ENCODE data around the gene AHCYL2. TPM values are rescaled to one million over a fixed set of nuclear protein-coding genes. Genes with fewer than 3 reads are reported as not detected.

AHCYL2 gene
- total and polyA plus RNA-seq, 2 donors (not counting 3 experiments of a cell fraction or from before 2014, with no cell fraction given): 10.8 to 13.5 TPM

- no peak for TF ChIP-seq POLR2AphosphoS5 (IDR thresholded peaks at IDR 0.05; ENCODE audit: insufficient read depth, low read depth, low read length)
- TF ChIP-seq, protein P1, sequence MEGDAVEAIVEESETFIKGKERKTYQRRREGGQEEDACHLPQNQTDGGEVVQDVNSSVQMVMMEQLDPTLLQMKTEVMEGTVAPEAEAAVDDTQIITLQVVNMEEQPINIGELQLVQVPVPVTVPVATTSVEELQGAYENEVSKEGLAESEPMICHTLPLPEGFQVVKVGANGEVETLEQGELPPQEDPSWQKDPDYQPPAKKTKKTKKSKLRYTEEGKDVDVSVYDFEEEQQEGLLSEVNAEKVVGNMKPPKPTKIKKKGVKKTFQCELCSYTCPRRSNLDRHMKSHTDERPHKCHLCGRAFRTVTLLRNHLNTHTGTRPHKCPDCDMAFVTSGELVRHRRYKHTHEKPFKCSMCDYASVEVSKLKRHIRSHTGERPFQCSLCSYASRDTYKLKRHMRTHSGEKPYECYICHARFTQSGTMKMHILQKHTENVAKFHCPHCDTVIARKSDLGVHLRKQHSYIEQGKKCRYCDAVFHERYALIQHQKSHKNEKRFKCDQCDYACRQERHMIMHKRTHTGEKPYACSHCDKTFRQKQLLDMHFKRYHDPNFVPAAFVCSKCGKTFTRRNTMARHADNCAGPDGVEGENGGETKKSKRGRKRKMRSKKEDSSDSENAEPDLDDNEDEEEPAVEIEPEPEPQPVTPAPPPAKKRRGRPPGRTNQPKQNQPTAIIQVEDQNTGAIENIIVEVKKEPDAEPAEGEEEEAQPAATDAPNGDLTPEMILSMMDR (IDR thresholded peaks at IDR 0.05; ENCODE audit: extremely low read depth in 1 of 2, insufficient read depth in 1 of 2, low read depth in 1 of 2, low read length in 2 of 2): no peak
- ChIA-PET POLR2A (no interaction called here), CTCF (interaction anchor here (0.6 to 0.9 kb wide), 2 partner anchors 94 to 280 kb away, joined by 3 read pairs; no protein-coding TSS in a partner anchor)
- Histone ChIP-seq H4K20me1 (replicated peaks; ENCODE audit: control insufficient read depth, extremely low read depth, insufficient read depth, low read length) (no peaks in the 10 kb centered on the region), H3K9me1 (replicated peaks; ENCODE audit: control insufficient read depth, extremely low read depth, insufficient read depth, low read length) (no peaks in the 10 kb centered on the region), H3K27me3 (ENCODE audit: control insufficient read depth in 2 of 2, insufficient read depth in 2 of 2, low read length in 2 of 2) (peaks cover 2 to 5% of the 10 kb centered on the region in 2 experiments), H3K4me1 (ENCODE audit: control insufficient read depth, extremely low read depth, insufficient read depth, low read length) (peaks cover 29% of the 10 kb centered on the region), H3K4me2 (ENCODE audit: insufficient read depth, low read length) (no peak overlapping the region), H3K9ac (replicated peaks; ENCODE audit: extremely low read depth, insufficient read depth, low read length) (no peak overlapping the region), H3K36me3 (ENCODE audit: control insufficient read depth in 2 of 2, extremely low read depth in 1 of 2, insufficient read depth in 2 of 2, low read length in 2 of 2) (no peaks in the 10 kb centered on the region), H2AFZ (ENCODE audit: low read depth, low read length) (no peak overlapping the region), H3K4me3 (replicated peaks in 1 of 3; ENCODE audit: insufficient read depth in 1 of 3, low read depth in 1 of 3, low read length in 3 of 3) (no peak overlapping the region), H3K27ac (ENCODE audit: insufficient read depth, low read depth, low read length) (no peak overlapping the region), H3K79me2 (ENCODE audit: control insufficient read depth, insufficient read depth, low read length) (peaks cover 18% of the 10 kb centered on the region), H3K9me3 (replicated peaks; ENCODE audit: control insufficient read depth, insufficient read depth, low read length) (no peaks in the 10 kb centered on the region)
- intact Hi-C loops (cut with micrococcal nuclease) (no loop called here), dilution Hi-C loops (cut with MboI; ENCODE audit: extremely low pct_ligation_motif_present, low sequenced_read_pairs) (no loop called here)
- no TSS peak for BruUV-seq (replicated peaks)
- FAIRE-seq (no peak), DNase-seq (ENCODE audit: low read depth, low spot score) (no peak)
Observed at GRCh38 chr7:129437190-129437589, 212.4 kb downstream of the AHCYL2 start.

GRCh38 chr7:129438281-129438838 lies 213.5 kb downstream of the AHCYL2 start:
- Histone ChIP-seq H4K20me1 (replicated peaks; ENCODE audit: control insufficient read depth, extremely low read depth, insufficient read depth, low read length) (no peaks in the 10 kb centered on the region), H3K36me3 (ENCODE audit: control insufficient read depth in 2 of 2, extremely low read depth in 1 of 2, insufficient read depth in 2 of 2, low read length in 2 of 2) (no peaks in the 10 kb centered on the region), H3K9me1 (replicated peaks; ENCODE audit: control insufficient read depth, extremely low read depth, insufficient read depth, low read length) (no peaks in the 10 kb centered on the region), H2AFZ (ENCODE audit: low read depth, low read length) (no peak overlapping the region), H3K9ac (replicated peaks; ENCODE audit: extremely low read depth, insufficient read depth, low read length) (peak overlapping the region; percentile 46), H3K79me2 (ENCODE audit: control insufficient read depth, insufficient read depth, low read length) (peaks cover 18% of the 10 kb centered on the region), H3K27ac (ENCODE audit: insufficient read depth, low read depth, low read length) (peak overlapping the region; percentile 54), H3K9me3 (replicated peaks; ENCODE audit: control insufficient read depth, insufficient read depth, low read length) (no peaks in the 10 kb centered on the region), H3K4me2 (ENCODE audit: insufficient read depth, low read length) (peak overlapping the region; percentile 76), H3K4me3 (replicated peaks in 1 of 3; ENCODE audit: insufficient read depth in 1 of 3, low read depth in 1 of 3, low read length in 3 of 3) (no peak overlapping the region), H3K4me1 (ENCODE audit: control insufficient read depth, extremely low read depth, insufficient read depth, low read length) (peaks cover 27% of the 10 kb centered on the region), H3K27me3 (ENCODE audit: control insufficient read depth in 2 of 2, insufficient read depth in 2 of 2, low read length in 2 of 2) (no peaks in the 10 kb centered on the region)
- DNase-seq (ENCODE audit: low read depth, low spot score) (no peak), FAIRE-seq (no peak)
- ChIA-PET POLR2A (interaction anchor here (0.8 kb wide), 1 partner anchor 32 kb away, joined by 3 read pairs; no protein-coding TSS in a partner anchor), CTCF (interaction anchor here (0.8 to 2.0 kb wide), 9 partner anchors 8 to 220 kb away, joined by 3 to 13 read pairs (median 5); no protein-coding TSS in a partner anchor)
- intact Hi-C loops (cut with micrococcal nuclease) (loop anchor here (2.0 kb wide), 1 partner anchor 570 kb away; no protein-coding TSS in a partner anchor), dilution Hi-C loops (cut with MboI; ENCODE audit: extremely low pct_ligation_motif_present, low sequenced_read_pairs) (no loop called here)
- BruUV-seq (replicated peaks): TSS peak; percentile 91
- TF ChIP-seq, protein P1 (IDR thresholded peaks at IDR 0.05; ENCODE audit: extremely low read depth in 1 of 2, insufficient read depth in 1 of 2, low read depth in 1 of 2, low read length in 2 of 2): no peak
- TF ChIP-seq MAX (IDR thresholded peaks at IDR 0.05; ENCODE audit: insufficient read depth, insufficient read length): no peak
- TF ChIP-seq GATA2 (IDR thresholded peaks at IDR 0.05; ENCODE audit: insufficient read depth, insufficient read length, low read depth, low read length): no peak
- no peak for TF ChIP-seq POLR2A (IDR thresholded peaks at IDR 0.05; ENCODE audit: low read depth, low read length)
- no peak for TF ChIP-seq EZH2 (IDR thresholded peaks at IDR 0.05; ENCODE audit: borderline replicate concordance, low read depth, low read length, severe bottlenecking)
- no peak for TF ChIP-seq POLR2AphosphoS5 (IDR thresholded peaks at IDR 0.05; ENCODE audit: insufficient read depth, low read depth, low read length)
- TF ChIP-seq FOS (IDR thresholded peaks at IDR 0.05; ENCODE audit: borderline replicate concordance, insufficient read depth, low read length): no peak
- TF ChIP-seq JUN (IDR thresholded peaks at IDR 0.05; ENCODE audit: borderline replicate concordance, insufficient read depth, insufficient read length, low read depth): no peak
- no peak for TF ChIP-seq MYC (IDR thresholded peaks at IDR 0.05; ENCODE audit: low read depth, low read length)
